ENCODE data around the gene ACAD10.

The ACAD10 gene

GRCh38 chr12:111775205-111776193 lies 89.6 kb downstream of the ACAD10 start:
- TF ChIP-seq GATA2 (IDR thresholded peaks at IDR 0.05; ENCODE audit: low read depth, low read length) (no peak), GATA3 (IDR thresholded peaks at IDR 0.05; ENCODE audit: low read depth, low read length) (no peak)

- TF ChIP-seq GATA2 (IDR thresholded peaks at IDR 0.05; ENCODE audit: low read depth, low read length) (no peak), GATA3 (IDR thresholded peaks at IDR 0.05; ENCODE audit: low read depth, low read length) (no peak)
These were observed 91.0 kb downstream of the ACAD10 start for GRCh38 chr12:111776836-111777344.

GRCh38 chr12:111777345-111778045 lies 91.6 kb downstream of the ACAD10 start:
- TF ChIP-seq GATA2 (IDR thresholded peaks at IDR 0.05; ENCODE audit: low read depth, low read length) (no peak), GATA3 (IDR thresholded peaks at IDR 0.05; ENCODE audit: low read depth, low read length) (no peak)

- TF ChIP-seq GATA2 (IDR thresholded peaks at IDR 0.05; ENCODE audit: low read depth, low read length), result no peak
- no peak for TF ChIP-seq GATA3 (IDR thresholded peaks at IDR 0.05; ENCODE audit: low read depth, low read length)
These were observed 94.3 kb downstream of the ACAD10 start for GRCh38 chr12:111780166-111780565.

- TF ChIP-seq GATA2 (IDR thresholded peaks at IDR 0.05; ENCODE audit: low read depth, low read length) (no peak), GATA3 (IDR thresholded peaks at IDR 0.05; ENCODE audit: low read depth, low read length) (no peak)
These were observed 94.8 kb downstream of the ACAD10 start for GRCh38 chr12:111780615-111781014.

GRCh38 chr12:111781085-111781658 lies 95.3 kb downstream of the ACAD10 start:
- TF ChIP-seq GATA2 (IDR thresholded peaks at IDR 0.05; ENCODE audit: low read depth, low read length) (no peak), GATA3 (IDR thresholded peaks at IDR 0.05; ENCODE audit: low read depth, low read length) (no peak)

- TF ChIP-seq GATA3 (IDR thresholded peaks at IDR 0.05; ENCODE audit: low read depth, low read length), result no peak
- no peak for TF ChIP-seq GATA2 (IDR thresholded peaks at IDR 0.05; ENCODE audit: low read depth, low read length)
These were observed 97.2 kb downstream of the ACAD10 start for GRCh38 chr12:111783046-111783445.

- TF ChIP-seq GATA2 (IDR thresholded peaks at IDR 0.05; ENCODE audit: low read depth, low read length) (no peak), GATA3 (IDR thresholded peaks at IDR 0.05; ENCODE audit: low read depth, low read length) (no peak)
These were observed 99.1 kb downstream of the ACAD10 start for GRCh38 chr12:111784953-111785352.

- TF ChIP-seq GATA3 (IDR thresholded peaks at IDR 0.05; ENCODE audit: low read depth, low read length) (no peak), GATA2 (IDR thresholded peaks at IDR 0.05; ENCODE audit: low read depth, low read length) (no peak)
These were observed 99.8 kb downstream of the ACAD10 start for GRCh38 chr12:111785651-111786050.

- no peak for TF ChIP-seq GATA2 (IDR thresholded peaks at IDR 0.05; ENCODE audit: low read depth, low read length)
- TF ChIP-seq GATA3 (IDR thresholded peaks at IDR 0.05; ENCODE audit: low read depth, low read length), result no peak
These were observed 102.4 kb downstream of the ACAD10 start for GRCh38 chr12:111788178-111788654.

GRCh38 chr12:111789779-111790178 lies 103.9 kb downstream of the ACAD10 start:
- TF ChIP-seq GATA2 (IDR thresholded peaks at IDR 0.05; ENCODE audit: low read depth, low read length), result no peak

- TF ChIP-seq GATA3 (IDR thresholded peaks at IDR 0.05; ENCODE audit: low read depth, low read length), result no peak
- no peak for TF ChIP-seq GATA2 (IDR thresholded peaks at IDR 0.05; ENCODE audit: low read depth, low read length)
These were observed 105.7 kb downstream of the ACAD10 start for GRCh38 chr12:111791507-111791906.

GRCh38 chr12:111792155-111792855 lies 106.5 kb downstream of the ACAD10 start:
- TF ChIP-seq GATA3 (IDR thresholded peaks at IDR 0.05; ENCODE audit: low read depth, low read length) (no peak), GATA2 (IDR thresholded peaks at IDR 0.05; ENCODE audit: low read depth, low read length) (no peak)
